ENCODE results near the gene ITGA3.
"Not testable (repeated sequence)": the region's sequence is repeated elsewhere in the genome, so short reads cannot be mapped to it uniquely, and the experiment has no call there.

The ITGA3 gene

DNA sequence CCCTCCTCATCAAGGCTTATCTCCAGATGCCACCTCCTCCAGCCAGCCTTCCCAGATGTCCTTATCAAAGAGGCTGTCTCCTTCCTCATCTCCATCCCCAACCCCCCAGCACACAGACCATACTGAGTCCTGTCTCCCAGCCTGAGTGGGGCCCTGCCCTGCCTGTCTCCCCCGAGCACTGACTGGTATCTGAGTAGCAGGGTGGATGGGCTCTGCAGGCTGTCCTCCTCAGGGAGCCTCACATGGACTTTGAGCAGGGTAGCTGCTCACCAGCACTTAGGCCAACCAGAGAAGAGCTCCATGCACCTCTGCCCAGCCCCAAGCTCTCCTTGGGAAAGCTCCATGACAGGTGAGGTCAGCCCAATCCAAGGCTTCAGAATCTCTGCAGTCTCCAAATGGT is 20.0 kb upstream of the ITGA3 start:
- no peak for DNase-seq

GRCh38 chr17:50036455-50037261 is 19.3 kb upstream of the ITGA3 start:
- DNase-seq = peak in 1 of 3 experiments; percentile 31

DNA sequence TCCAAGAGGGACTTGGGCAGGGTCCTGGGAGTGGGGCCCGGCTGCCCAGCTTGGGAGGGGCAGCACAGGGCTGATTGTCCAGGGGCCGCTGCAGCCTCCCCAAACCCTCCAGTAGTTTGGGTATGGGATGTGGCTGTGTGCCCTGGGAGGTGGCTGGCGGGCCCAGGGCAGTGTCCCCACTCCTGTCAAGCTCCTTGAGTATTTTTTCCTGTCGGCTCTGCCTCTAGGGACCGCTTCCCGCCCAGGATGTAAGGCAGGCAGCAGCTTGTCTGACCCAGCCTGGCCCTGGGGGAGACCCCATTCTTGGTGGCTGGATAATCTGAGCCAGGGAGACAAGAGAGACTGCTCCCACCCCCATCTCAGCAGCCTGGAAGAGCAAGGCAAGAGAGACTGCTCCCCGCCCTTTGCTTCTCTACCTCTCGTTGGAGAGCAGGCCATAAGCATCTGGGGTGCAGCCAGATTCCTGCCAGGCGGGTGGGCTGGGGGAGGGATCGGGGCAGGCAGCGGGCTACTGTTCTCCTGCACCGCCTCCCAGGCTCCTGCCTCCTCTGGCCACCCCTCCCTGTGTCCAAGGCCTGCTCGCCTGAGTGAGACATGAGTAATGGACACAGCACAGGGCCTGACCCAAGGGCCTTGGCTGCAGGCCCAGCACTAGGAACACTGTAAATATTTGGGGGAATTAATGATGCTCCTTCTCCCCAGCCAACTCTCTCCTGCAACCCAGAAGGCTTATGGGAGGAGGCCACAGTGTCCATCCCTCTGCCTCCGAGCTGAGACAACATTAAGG is 18.4 kb upstream of the ITGA3 start:
- no peak for DNase-seq

- no peak for DNase-seq
Measured at GRCh38 chr17:50039058-50039457, 16.9 kb upstream of the ITGA3 start.

DNA sequence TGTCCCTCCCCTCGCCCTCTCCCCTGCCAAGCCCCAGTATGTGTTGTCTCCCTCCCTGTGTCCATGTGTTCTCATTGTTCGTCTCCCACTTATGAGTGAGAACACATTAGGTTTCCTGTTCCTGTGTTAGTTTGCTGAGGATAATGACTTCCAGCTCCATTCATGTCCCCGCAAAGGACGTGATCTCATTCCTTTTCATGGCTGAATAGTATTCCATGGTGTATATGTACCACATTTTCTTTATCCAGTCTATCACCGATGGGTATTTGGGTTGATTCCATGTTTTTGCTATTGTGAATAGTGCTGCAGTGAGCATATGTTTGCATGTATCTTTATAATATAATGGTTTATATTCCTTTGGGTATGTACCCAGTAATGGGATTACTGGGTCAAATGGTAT is 15.4 kb upstream of the ITGA3 start:
- not testable (repeated sequence) for DNase-seq

DNA sequence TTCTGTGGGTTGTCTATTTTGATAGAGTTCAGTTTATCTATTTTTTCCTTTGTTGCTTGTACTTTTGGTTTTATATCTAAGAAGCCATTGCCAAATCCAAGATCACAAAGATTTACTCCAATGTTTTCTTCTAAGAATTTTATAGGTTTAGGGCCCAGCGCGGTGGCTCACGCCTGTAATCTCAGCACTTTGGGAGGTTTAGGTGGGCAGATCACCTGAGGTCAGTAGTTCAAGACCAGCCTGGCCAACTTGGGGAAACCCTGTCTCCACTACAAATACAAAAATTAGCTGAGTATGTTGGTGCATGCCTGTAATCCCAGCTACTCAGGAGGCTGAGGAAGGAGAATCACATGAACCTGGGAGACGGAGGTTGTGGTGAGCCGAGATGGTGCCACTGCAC is 13.7 kb upstream of the ITGA3 start:
- DNase-seq = no peak

GRCh38 chr17:50043290-50044148 is 12.4 kb upstream of the ITGA3 start:
- DNase-seq = no peak

DNA sequence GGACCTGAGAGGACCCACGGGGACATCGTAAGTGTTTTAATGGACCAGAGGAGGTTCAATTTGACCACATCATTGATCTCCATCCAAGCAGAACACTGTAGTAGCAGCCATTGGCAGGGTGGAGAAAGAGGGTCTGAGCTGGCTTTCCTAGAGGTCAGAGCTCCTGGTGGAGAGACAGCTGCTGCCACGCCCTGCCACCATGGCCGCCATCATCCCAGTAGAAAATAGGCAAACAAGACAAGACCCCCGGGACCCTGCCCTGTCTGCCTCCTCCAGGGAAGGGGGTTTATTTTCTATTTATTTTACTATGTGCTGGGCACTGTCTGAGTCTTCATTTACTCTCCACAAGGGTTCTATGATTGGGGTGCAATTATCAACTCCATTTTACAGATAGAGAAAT is 11.4 kb upstream of the ITGA3 start:
- peak in 1 of 3 experiments; percentile 85 for DNase-seq

DNA sequence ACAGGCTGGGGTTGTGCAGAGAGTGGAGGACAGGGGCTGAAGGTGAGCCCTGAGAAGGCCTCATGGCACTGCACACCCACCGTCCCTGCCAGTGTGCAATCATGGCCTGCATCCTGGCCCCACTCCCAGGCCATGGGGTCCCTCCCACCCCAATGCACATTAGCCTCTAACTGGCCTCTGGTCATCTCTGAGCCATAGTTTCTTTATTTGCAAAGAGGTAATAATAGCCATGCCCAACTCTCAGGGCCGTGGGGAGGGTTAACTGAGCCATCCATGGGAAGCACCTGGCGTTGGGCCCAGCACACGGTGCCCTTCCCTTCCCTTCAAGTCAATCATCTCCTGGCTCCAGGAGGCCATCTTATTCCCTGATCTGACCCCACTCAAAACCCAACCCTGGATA is 10.8 kb upstream of the ITGA3 start:
- no peak for DNase-seq

GRCh38 chr17:50046179-50046578 is 9.7 kb upstream of the ITGA3 start:
- no peak for DNase-seq

DNA sequence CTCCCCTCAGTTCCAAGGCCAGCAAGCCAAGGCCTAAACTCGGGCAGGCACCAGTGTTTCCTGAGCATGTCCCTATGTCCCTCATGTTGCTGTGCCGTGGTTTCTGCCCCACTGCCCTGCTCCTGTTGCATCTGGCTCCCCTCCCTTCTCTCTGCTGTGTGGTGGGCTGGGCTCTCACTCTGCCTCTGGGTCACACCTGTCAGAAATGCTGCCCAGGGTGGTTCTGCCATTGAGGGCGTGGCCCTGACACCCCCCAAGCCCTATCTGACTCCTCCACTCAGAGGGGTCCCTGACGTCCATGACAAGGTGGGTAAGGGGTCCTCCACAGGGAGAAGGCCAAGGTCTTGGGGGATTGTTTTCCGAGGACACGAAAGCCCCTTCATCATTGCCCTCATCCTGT is 9.2 kb upstream of the ITGA3 start:
- no peak for DNase-seq

- no peak for DNase-seq
Measured at GRCh38 chr17:50047083-50047482, 8.8 kb upstream of the ITGA3 start.

- no peak for DNase-seq
Measured at GRCh38 chr17:50047488-50048126, 8.3 kb upstream of the ITGA3 start.

DNA sequence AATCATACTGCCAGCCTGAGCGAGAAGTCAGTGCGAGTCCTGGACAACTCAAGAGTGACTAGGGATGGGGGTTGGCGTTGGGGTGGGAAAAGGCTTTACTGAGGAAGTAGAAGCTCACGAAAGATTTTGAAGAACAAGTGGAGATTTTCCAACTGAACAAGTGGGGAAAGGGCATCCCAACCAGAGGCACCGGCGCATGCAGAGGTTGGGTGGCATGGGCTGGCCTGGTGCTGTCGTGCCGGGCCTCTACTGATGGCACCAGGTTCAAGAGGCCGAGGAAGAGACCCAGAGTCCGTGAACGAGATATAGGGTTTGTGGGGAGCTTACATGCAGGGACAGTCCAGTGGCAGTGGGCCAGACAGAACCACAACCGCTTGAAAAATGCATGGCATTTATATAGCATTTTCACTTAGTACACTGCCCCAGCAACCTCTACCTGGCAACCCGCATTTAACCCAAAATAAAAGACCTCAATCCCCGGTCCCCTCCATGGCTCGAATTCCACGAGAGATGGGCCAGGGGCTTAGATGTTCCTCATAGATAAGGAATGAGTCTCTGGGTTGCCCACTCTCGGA is 7.7 kb upstream of the ITGA3 start:
- DNase-seq = no peak

DNA sequence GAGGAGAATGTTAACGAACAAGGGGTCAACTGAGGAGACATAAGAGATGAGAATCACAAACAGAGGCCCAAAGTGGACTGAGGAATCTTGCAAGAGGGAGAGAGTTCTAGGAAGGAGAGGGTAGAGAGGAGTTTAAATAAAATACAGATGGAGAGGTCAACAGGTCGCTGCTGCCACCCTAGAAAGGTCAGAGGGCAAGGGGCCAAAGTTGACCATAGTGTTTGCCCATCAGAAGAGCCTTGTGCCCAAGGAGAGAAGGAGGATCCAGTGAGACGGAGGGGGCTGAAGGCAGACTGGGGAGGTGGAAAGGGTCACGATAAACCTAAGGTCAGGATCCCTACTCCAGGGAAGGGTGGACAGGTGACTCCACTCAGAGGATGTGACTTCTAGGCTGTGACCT is 6.9 kb upstream of the ITGA3 start:
- no peak for DNase-seq

DNA sequence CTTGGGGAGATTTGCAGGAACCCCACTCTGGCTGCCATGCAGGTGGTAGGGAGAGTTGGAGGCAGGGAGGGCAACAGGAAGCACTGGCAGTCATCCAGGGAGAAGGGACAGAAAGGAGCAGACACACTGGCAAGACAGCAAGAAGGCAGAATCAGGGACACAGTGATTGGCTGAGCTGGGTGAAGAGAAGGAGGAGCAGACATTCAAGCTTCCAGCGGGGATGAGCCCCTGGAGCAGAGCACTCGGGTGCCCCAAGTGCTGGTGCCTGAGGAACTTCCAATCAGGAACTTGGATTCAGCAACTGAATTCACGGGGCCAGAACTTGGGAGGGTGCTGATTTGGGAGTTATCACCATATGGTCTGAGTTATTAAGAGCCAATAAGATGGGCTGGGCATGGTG is 6.3 kb upstream of the ITGA3 start:
- no peak for DNase-seq

DNA sequence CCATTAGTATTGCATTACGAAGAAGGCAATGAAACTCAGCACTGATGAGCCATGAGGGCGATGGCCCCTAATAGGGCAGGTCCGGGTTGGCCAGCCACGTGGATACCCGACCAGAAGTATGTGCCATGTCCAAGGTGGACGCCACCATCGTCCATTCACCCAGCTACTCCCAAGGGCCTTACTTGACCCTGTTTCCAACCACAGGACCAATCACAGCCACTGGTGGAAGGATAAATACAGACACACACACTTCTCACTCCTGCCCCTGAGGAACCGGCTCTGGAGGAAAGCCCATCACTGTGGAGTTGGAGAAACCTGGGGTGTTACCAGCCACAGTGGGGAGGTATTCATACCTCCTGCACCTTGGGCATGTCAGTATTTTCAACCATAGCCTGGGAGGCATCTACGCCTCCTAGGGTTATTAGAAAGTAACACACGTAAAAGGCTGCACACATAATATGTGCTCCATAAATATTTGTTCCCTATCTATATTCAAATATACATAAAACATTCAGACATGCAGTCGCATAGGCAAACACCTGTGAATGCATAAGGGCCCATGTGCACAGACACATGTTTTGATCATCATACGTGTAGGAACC is 5.4 kb upstream of the ITGA3 start:
- no peak for DNase-seq

DNA sequence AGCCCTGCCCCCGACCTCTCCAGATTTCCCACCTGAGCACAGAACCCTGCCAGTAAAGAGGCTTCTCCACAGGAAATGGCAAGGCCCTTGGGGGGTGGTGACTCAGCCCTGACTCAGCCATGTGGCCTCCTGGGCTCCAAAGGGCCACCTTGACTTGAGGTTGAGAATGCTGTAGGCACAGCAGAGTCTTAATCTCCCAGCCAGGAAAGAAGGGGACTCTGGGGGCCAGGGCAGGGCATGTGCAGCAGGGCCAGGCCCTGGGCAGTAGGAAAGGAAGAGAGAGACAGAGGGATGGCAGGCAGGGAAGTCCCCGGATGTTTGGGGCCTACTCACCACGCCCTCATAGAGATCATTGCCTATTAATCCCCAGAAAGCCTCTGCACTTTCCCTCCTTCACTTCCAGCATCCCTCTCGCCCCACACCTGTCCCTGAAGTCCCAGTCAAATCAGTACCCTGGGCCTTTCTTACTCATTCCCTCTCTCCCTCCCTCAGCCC is 4.8 kb upstream of the ITGA3 start:
- peak in 2 of 3 experiments; percentile 9 to 25 for DNase-seq

DNA sequence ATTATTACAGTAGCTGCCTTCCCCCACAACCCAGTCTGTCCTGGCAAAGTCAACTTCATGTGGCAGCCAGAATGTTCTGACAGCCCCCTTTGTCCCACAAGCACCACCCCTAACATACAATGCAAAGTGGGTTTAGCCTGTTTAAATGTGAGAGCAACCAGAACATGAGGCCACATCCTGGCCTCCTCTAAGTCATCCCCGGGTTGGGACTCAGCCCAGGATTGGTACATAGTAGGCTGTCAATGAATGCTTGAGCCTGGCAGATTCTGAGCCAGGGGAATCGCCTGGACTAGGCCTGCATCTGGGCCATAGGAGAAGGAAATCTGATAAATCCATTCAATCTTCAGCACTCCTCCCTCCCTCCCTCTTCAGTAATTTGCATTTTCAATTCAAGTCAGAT is 4.3 kb upstream of the ITGA3 start:
- DNase-seq = no peak

DNA sequence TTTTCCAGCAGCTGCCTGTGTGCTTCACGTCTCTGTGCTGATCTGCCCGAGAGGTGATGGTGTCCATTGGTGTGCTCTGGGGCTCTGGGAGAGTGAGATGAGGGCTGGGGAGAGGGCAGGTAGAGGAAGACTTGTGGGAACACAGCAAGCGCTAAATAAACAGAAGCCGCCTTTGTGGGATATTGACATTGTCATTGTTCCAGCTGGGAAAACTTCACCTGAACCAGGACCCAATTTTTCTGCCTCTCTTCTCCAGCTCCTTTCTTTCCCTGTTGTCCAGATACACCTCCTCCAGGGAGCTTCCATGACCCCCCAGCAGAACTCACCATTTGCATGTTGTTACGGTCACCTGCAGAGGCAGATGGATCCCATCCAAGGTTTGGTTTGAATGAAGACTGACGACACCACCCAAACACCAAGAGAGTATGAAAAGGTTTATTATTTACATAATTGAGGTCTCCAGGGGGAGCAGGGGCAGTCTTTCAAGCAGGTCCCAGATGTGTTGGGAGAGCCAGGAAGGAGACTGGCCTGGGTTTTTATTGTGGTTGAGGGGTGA is 3.6 kb upstream of the ITGA3 start:
- DNase-seq = peak in 2 of 3 experiments; percentile 56 to 69
